Endothelial cell of umbilical vein (primary cell): Measurements from ENCODE around the gene CELA2B.
"Not testable (repeated sequence)": the region's sequence is repeated elsewhere in the genome, so short reads cannot be mapped to it uniquely, and the experiment has no call there.

ENCODE experiments used
- CTCF ChIP-seq, 2 donors: IDR thresholded peaks; 1 replicate in 1 of 2; 2 replicates in 1 of 2; pipeline ENCODE4 v1.5.1; 2011; ENCODE audit warnings: low read length in 2 of 2, mild to moderate bottlenecking in 2 of 2, moderate library complexity in 2 of 2, control low read depth in 1 of 2, inconsistent platforms in 1 of 2, low read depth in 1 of 2; ENCODE audit not compliant: insufficient read depth in 1 of 2; ENCODE audit errors: extremely low read depth in 1 of 2
- EZH2 ChIP-seq: IDR thresholded peaks from 2 replicates; pipeline ENCODE4 v1.6.1; 2012; ENCODE audit warnings: borderline replicate concordance, low read depth, mild to moderate bottlenecking, moderate library complexity, low read length, inconsistent platforms; ENCODE audit not compliant: severe bottlenecking
- GATA2 ChIP-seq: IDR thresholded peaks from 2 replicates; pipeline ENCODE4 v1.7.0; 2011; ENCODE audit warnings: low read depth, mild to moderate bottlenecking, moderate library complexity, mixed read lengths, low read length; ENCODE audit not compliant: insufficient read length, insufficient read depth
- POLR2AphosphoS5 ChIP-seq: IDR thresholded peaks from 2 replicates; pipeline ENCODE4 v1.6.1; 2012; ENCODE audit warnings: low read depth, mild to moderate bottlenecking, control low read depth, low read length, moderate library complexity; ENCODE audit not compliant: insufficient read depth

DNA sequence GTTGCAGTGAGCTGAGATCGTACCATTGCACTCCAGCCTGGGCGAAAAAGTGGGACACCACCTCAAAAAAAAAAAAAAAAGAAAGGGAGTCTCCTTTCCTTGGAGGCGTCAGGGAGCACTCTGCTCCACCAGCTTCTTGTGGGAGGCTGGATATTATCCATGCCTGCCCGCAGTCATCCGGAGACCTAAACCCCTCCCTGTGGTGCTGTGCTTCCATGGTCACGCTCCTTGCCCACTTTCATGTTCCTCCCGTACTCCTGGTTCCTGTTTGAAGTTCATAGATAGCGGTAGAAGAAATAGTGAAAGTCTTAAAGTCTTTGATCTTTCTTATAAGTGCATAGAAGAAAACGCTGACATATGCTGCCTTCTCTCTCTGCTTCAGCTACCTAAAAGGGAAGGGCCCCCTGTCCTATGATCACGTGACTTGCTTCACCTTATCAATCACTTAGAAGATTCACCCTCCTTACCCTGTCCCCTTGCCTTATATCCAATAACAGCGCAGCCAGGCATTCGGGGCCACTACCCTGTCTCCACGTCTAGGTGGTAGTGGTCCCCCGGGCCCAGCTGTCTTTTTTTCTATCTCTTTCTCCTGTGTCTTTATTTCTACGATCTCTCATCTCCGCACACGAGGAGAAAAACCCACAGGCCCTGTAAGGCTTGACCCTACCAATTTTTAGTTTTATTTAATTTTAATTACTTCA is 45.5 kb downstream of the CELA2B start:
- not testable (repeated sequence) for TF ChIP-seq EZH2; CTCF (IDR thresholded peaks at IDR 0.05; ENCODE audit: extremely low read depth in 1 of 2, insufficient read depth in 1 of 2, low read depth in 1 of 2, low read length in 2 of 2); GATA2; POLR2AphosphoS5
